ENCODE measurements around the gene HBA1. TPM values are rescaled to one million over a fixed set of nuclear protein-coding genes. Genes with fewer than 3 reads are reported as not detected.

HBA1 gene
- total and polyA plus RNA-seq, 2 of the 4 experiments (the other 2 are of a cell fraction) = 0.21 TPM; not detected in 1

DNA sequence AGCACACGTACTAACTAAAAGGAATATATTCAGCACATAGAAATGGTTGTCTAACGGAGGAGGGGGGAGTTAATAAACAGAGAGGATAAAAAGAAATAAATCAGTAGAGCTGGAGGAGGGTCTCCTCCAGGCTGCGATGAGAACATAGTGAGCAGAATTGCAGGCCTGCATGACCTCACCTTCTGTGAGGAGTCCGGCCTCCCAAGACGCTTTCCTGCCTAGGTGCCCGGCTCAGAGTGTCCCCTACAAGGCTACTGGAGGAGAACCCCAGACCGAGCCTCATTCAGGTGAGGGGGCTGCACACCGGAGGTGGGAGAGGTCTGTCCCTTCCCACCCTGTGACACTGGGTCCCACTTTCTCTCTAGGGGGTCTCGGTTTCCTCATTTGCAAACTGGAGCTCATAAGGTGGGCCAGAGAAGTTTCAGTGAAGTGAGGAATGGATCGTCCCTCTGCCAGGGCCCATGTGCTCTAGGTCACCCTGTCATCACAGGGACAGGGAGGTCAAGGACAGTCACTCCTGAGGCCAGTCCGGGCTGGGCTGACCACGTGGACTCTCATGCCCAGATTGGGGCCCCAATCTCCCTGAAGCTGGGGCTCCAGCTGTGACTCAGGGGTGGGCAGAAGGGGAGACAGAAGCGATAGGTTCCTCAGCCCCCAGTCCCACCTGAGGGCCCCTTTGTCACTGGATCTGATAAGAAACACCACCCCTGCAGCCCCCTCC lies 14.0 kb upstream of the HBA1 start:
- BruUV-seq (replicated peaks) = no TSS peak
- H2BK5ac ChIP-seq (ENCODE audit: low read depth, low read length, poor library complexity, severe bottlenecking) = no peak overlapping the region
- no peak overlapping the region for H3K4ac ChIP-seq (ENCODE audit: low read depth, low read length)
- in situ Hi-C loops (cut with MboI; ENCODE audit: low sequenced_read_pairs) = no loop called here
- no peak overlapping the region for H3K18ac ChIP-seq (ENCODE audit: low read depth, low read length)
- H3K56ac ChIP-seq (ENCODE audit: extremely low read depth, insufficient read depth, low read length) = no peak overlapping the region
- TF ChIP-seq, protein P1, sequence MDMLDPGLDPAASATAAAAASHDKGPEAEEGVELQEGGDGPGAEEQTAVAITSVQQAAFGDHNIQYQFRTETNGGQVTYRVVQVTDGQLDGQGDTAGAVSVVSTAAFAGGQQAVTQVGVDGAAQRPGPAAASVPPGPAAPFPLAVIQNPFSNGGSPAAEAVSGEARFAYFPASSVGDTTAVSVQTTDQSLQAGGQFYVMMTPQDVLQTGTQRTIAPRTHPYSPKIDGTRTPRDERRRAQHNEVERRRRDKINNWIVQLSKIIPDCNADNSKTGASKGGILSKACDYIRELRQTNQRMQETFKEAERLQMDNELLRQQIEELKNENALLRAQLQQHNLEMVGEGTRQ (IDR thresholded peaks at IDR 0.05; ENCODE audit: low read depth, low read length) = no peak
- TF ChIP-seq RCOR1 (IDR thresholded peaks at IDR 0.05; ENCODE audit: insufficient replicate concordance, low read length) (no peak), RAD21 (IDR thresholded peaks at IDR 0.05; ENCODE audit: low read length) (no peak), BHLHE40 (IDR thresholded peaks at IDR 0.05; ENCODE audit: low read depth, low read length) (no peak), POLR2A (IDR thresholded peaks at IDR 0.05; ENCODE audit: low read depth, low read length) (no peak), MAZ (IDR thresholded peaks at IDR 0.05; ENCODE audit: borderline replicate concordance, low read depth, low read length) (no peak), SMC3 (IDR thresholded peaks at IDR 0.05; ENCODE audit: low read depth, low read length) (no peak), FOS (IDR thresholded peaks at IDR 0.05; ENCODE audit: low read depth, low read length) (no peak), CHD1 (IDR thresholded peaks at IDR 0.05; ENCODE audit: low read depth, low read length) (no peak), CEBPB (IDR thresholded peaks at IDR 0.05; ENCODE audit: low read depth, low read length) (no peak), MXI1 (IDR thresholded peaks at IDR 0.05; ENCODE audit: borderline replicate concordance, low read depth, low read length) (no peak), RFX5 (IDR thresholded peaks at IDR 0.05; ENCODE audit: low read depth, low read length) (no peak), MAFK (IDR thresholded peaks at IDR 0.05; ENCODE audit: low read depth, low read length) (no peak), ELK1 (IDR thresholded peaks at IDR 0.05; ENCODE audit: borderline replicate concordance, low read depth, low read length) (no peak), NFE2L2 (IDR thresholded peaks at IDR 0.05; ENCODE audit: low read depth, low read length) (no peak)
- TF ChIP-seq, protein P2, sequence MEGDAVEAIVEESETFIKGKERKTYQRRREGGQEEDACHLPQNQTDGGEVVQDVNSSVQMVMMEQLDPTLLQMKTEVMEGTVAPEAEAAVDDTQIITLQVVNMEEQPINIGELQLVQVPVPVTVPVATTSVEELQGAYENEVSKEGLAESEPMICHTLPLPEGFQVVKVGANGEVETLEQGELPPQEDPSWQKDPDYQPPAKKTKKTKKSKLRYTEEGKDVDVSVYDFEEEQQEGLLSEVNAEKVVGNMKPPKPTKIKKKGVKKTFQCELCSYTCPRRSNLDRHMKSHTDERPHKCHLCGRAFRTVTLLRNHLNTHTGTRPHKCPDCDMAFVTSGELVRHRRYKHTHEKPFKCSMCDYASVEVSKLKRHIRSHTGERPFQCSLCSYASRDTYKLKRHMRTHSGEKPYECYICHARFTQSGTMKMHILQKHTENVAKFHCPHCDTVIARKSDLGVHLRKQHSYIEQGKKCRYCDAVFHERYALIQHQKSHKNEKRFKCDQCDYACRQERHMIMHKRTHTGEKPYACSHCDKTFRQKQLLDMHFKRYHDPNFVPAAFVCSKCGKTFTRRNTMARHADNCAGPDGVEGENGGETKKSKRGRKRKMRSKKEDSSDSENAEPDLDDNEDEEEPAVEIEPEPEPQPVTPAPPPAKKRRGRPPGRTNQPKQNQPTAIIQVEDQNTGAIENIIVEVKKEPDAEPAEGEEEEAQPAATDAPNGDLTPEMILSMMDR (conservative IDR thresholded peaks at IDR 0.05; ENCODE audit: low read depth, low read length) = no peak
- H3K4me2 ChIP-seq (ENCODE audit: low read depth, low read length) = no peak overlapping the region
- no peak overlapping the region for H4K5ac ChIP-seq (ENCODE audit: low read depth, low read length)
- no peak overlapping the region for H4K8ac ChIP-seq (ENCODE audit: low read depth in 2 of 2, low read length in 2 of 2)
- no peak overlapping the region for H2AK5ac ChIP-seq (ENCODE audit: low read depth, low read length)
- intact Hi-C loops (cut with micrococcal nuclease) = no loop called here
- H3K9me3 ChIP-seq (ENCODE audit: control insufficient read depth, insufficient read depth, low read length) = no peaks in the 10 kb centered on the region; the same call in none of the 2 replicates
- H3K4me3 ChIP-seq (ENCODE audit: insufficient read depth, low read depth, low read length) = no peak overlapping the region
- H2BK20ac ChIP-seq (ENCODE audit: low read depth, low read length) = no peak overlapping the region
- no peak overlapping the region for H3K14ac ChIP-seq (replicated peaks; ENCODE audit: low read depth, low read length)
- CTCF ChIA-PET = no interaction called here
- no peak overlapping the region for H2BK15ac ChIP-seq (ENCODE audit: low read depth, low read length)
- POLR2A ChIA-PET (ENCODE audit: unreplicated experiment) = no interaction called here
- dilution Hi-C loops (cut with HindIII; ENCODE audit: low sequenced_read_pairs, unreplicated experiment) = no loop called here
- no peak overlapping the region for H2AK9ac ChIP-seq (replicated peaks; ENCODE audit: low read depth, low read length, poor library complexity)
- DNase-seq (no peak), ATAC-seq (ENCODE audit: low read depth) (no peak)
- no peak overlapping the region for H3K27ac ChIP-seq (ENCODE audit: insufficient read depth, low read length)
- H2AFZ ChIP-seq (replicated peaks; ENCODE audit: low read length, poor library complexity) = no peak overlapping the region
- H3K27me3 ChIP-seq (ENCODE audit: control insufficient read depth, insufficient read depth, low read length) = peaks cover 51% of the 10 kb centered on the region
- no peak overlapping the region for H2BK120ac ChIP-seq (ENCODE audit: low read depth, low read length)
- no peaks in the 10 kb centered on the region for H3K79me1 ChIP-seq (ENCODE audit: low read depth in 1 of 2, low read length in 2 of 2)
- WGBS, 2 experiments (ENCODE audit: extremely low coverage in 2 of 2, insufficient read length in 1 of 2) = 80% methylated on average over 1 of the region's 13 CpGs; no CpG with 5 or more reads in 1 of the 2 experiments
- H3K9me1 ChIP-seq (ENCODE audit: insufficient read depth, low read length) = no peaks in the 10 kb centered on the region
- no peaks in the 10 kb centered on the region for H3K36me3 ChIP-seq (ENCODE audit: control insufficient read depth, insufficient read depth, low read length)
- no peak overlapping the region for H3K9ac ChIP-seq (ENCODE audit: low read depth, low read length)
- peaks cover 5% of the 10 kb centered on the region; the same call in 1 of the 2 replicates for H4K20me1 ChIP-seq (ENCODE audit: insufficient read depth, low read length)
- no peaks in the 10 kb centered on the region; the same call in 1 of the 2 replicates for H3K4me1 ChIP-seq (ENCODE audit: control insufficient read depth, insufficient read depth, low read length)
- H4K91ac ChIP-seq (ENCODE audit: insufficient read depth, low read depth, low read length) = no peak overlapping the region
- no peak overlapping the region; the same call in 1 of the 2 replicates for H3K23ac ChIP-seq (ENCODE audit: low read depth, low read length)
